Measurements from ENCODE around the gene PAN2.
A peak's percentile ranks its signal among the peaks of the same experiment; 100 is the strongest.

Gene PAN2

GRCh38 chr12:56362130-56363059 is 28.6 kb upstream of the PAN2 start, which contains the start of gene APOF:
APOF (minus strand) TSS chr12:56362857; CDS start chr12:56362745, 112 bp downstream.
- H3K27ac ChIP-seq (ENCODE audit: poor library complexity, severe bottlenecking), result no peak within 1 kb of the TSS
- H3K4me3 ChIP-seq (ENCODE audit: severe bottlenecking), result no peak within 1 kb of the TSS
- no peaks in the 10 kb centered on the region for H3K9me3 ChIP-seq (ENCODE audit: severe bottlenecking)
- peaks cover 6% of the 10 kb centered on the region for H3K4me1 ChIP-seq (ENCODE audit: insufficient read depth, poor library complexity, severe bottlenecking)
- no peak for DNase-seq (ENCODE audit: low spot score)
- H3K36me3 ChIP-seq (ENCODE audit: low read depth), result no peaks in the 10 kb centered on the region
- no peak for TF ChIP-seq CTCF (IDR thresholded peaks at IDR 0.05; ENCODE audit: poor library complexity, severe bottlenecking)
- ATAC-seq (ENCODE audit: low read depth), result no peak
- no peaks in the 10 kb centered on the region for H3K27me3 ChIP-seq (ENCODE audit: insufficient read depth, poor library complexity, severe bottlenecking)

GRCh38 chr12:56361487-56362129 is 27.8 kb upstream of the PAN2 start:
- Histone ChIP-seq H3K4me3 (ENCODE audit: severe bottlenecking) (no peak overlapping the region), H3K27ac (ENCODE audit: poor library complexity, severe bottlenecking) (no peak overlapping the region), H3K4me1 (ENCODE audit: insufficient read depth, poor library complexity, severe bottlenecking) (peaks cover 6% of the 10 kb centered on the region), H3K9me3 (ENCODE audit: severe bottlenecking) (no peaks in the 10 kb centered on the region), H3K36me3 (ENCODE audit: low read depth) (peaks cover under 1% of the 10 kb centered on the region; the same call in 1 of the 2 replicates), H3K27me3 (ENCODE audit: insufficient read depth, poor library complexity, severe bottlenecking) (no peaks in the 10 kb centered on the region)
- DNase-seq (ENCODE audit: low spot score) (no peak), ATAC-seq (ENCODE audit: low read depth) (no peak)
- TF ChIP-seq CTCF (IDR thresholded peaks at IDR 0.05; ENCODE audit: poor library complexity, severe bottlenecking), result no peak

- no peak for TF ChIP-seq CTCF (IDR thresholded peaks at IDR 0.05; ENCODE audit: poor library complexity, severe bottlenecking)
- peak; percentile 98 for DNase-seq (ENCODE audit: low spot score)
- Histone ChIP-seq H3K27me3 (ENCODE audit: insufficient read depth, poor library complexity, severe bottlenecking) (no peaks in the 10 kb centered on the region), H3K4me1 (ENCODE audit: insufficient read depth, poor library complexity, severe bottlenecking) (peaks cover 6% of the 10 kb centered on the region), H3K27ac (ENCODE audit: poor library complexity, severe bottlenecking) (peak within 1 kb of the TSS; percentile 51), H3K9me3 (ENCODE audit: severe bottlenecking) (no peaks in the 10 kb centered on the region), H3K4me3 (ENCODE audit: severe bottlenecking) (peak within 1 kb of the TSS; percentile 68), H3K36me3 (ENCODE audit: low read depth) (peaks cover 16% of the 10 kb centered on the region)
- ATAC-seq (ENCODE audit: low read depth), result peak; percentile 94
These were observed 26.3 kb upstream of the PAN2 start, which contains the start of gene STAT2 for GRCh38 chr12:56359851-56360767. STAT2 (minus strand) TSS chr12:56360107; CDS start chr12:56356571, 3,536 bp downstream.

- Histone ChIP-seq H3K27ac (ENCODE audit: poor library complexity, severe bottlenecking) (peak overlapping the region; percentile 51), H3K36me3 (ENCODE audit: low read depth) (peaks cover 24% of the 10 kb centered on the region), H3K27me3 (ENCODE audit: insufficient read depth, poor library complexity, severe bottlenecking) (no peaks in the 10 kb centered on the region), H3K4me3 (ENCODE audit: severe bottlenecking) (peak overlapping the region; percentile 68), H3K9me3 (ENCODE audit: severe bottlenecking) (no peaks in the 10 kb centered on the region), H3K4me1 (ENCODE audit: insufficient read depth, poor library complexity, severe bottlenecking) (peaks cover 6% of the 10 kb centered on the region)
- TF ChIP-seq CTCF (IDR thresholded peaks at IDR 0.05; ENCODE audit: poor library complexity, severe bottlenecking), result no peak
- DNase-seq (ENCODE audit: low spot score), result no peak
- peak; percentile 26 for ATAC-seq (ENCODE audit: low read depth)
These were observed 25.2 kb upstream of the PAN2 start for GRCh38 chr12:56358836-56359532.

All from RWPE2 (cell line).